NCI-H1417 treated with DMSO at 0.1 percent for 48 hours (cell line): ENCODE measurements around the gene UBE2QL1.

Experiments
- DNase-seq: peaks from one replicate; lab custom pipeline; 2025; lab: John Stamatoyannopoulos, UW

UBE2QL1 gene

DNA sequence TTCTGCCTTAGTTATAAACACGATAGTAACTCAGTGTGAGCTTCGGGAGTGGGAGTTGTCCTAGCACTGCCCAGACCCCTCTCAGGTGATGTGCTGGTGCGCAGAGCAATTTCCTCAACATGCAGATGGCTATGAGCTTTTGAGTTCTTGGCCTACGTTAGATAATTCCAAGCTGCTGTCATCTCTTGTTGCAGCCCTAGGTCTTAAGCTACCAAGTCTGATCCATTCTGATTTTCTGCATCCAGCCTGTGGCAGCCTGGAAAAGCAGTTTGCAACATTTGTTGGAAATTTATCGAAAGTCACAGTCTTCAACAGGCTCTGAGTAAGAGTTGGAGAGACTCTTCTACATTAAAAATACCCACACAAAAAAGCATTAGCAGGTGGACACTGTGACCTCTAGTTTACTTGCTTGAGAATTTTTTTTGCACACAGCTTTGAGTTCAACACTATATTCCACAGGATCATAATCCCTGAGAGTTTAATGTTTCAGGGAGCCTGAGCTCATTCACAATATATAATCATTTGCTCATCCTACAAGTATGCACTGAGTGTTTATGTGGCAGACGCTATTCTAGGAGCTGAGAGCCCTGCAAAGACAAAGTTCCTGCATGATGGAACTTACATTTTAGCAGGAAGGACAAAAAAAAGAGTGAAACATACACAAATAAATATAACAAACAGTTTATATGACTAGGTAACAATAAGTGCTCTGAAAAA lies 91.6 kb downstream of the UBE2QL1 start:
- DNase-seq = no peak

DNA sequence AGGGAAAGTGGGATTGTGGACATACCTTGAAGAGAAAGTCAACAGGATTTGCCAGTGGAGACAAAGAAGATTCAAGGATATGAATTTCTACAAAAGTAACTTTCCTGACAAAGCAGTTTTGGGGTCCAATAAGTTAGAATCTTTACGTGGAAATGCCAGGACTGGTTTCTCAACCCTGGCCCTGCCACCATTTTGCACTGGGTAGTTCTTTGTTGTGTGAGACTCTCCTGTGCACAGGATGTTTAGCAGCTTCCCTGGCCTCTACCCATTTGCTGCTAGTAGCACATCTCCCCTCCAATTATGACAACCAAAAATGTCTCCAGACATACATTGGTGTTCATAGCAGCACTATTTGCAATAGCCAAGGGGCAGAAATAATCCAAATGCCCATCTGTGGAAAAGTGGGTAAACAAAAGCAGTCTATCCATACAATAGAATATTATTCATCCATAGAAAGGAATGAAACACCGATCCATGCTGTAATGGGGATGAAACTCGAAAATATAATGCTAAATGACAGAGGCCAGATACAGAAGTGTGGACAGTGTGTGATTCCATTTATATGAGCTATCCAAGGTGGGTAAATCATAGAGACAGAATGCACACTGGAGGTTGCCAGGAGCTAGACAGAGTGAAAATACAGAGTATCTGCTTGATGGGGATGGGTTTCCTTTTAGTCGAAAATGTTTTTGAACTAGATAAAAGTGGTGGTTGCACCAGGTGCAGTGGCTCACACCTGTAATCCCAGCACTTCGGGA lies 92.8 kb downstream of the UBE2QL1 start:
- no peak for DNase-seq

DNA sequence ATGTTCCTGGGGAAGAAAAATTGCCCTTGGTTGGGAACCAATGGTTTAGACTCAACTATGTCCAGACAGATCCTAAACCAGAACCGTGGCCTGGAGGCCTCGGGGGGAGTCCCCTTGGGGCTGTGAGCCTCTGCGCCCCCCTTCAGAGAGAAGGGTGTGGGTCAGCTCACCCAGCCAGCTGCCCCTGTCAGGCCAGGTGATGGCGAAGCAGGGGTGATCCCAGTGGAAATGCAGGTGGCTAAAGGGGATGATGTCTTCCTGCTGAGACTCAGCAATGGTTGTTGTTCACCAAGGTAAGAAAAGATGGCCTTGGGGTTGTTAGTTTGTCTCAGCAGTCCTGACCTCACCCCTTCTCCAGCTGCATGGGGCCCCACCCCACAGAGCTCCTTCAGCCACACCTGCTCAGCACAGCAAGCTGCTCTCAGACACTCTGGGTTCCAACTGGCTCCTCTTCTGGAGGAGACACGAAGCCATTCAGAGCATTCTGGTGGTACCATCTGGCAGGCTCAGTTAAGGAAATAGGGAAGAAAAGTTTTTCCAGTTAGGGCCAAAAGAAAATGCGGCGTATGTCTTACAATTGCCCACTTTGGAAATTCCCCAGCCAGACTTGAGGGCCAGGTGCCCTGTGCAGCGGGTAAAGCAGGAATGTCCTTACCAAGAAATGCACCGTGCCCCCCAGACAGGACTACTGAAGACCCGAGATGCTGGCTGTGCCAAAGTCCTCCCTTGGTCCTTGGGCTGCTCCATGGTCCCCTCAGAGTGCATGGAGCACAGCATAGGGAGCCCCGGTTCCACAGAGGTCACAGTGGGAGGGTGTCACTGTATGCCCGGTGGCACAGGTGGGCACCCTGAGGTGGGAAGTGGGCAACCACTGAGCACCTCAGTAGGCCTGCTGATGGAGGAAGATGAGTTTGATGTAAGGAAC lies 94.0 kb downstream of the UBE2QL1 start:
- no peak for DNase-seq

DNA sequence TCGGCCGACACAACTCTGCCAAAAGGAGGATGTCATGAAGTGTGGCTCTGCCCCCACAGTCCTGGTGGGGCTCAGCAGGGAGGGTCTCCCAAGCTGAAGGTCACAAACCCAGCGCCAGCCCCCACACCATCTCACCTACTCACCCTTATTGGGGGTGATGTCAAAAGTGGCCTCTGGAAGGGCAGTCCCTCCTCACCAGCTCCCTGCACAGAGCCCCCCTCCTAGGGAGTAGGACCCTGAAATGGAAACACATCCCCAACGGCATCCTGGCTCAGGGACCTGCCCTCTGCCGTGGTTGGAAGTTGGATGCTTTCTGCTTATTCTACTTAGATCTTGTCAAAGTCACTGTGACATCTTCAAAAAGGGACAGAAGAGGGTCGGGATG lies 94.7 kb downstream of the UBE2QL1 start:
- DNase-seq = no peak

DNA sequence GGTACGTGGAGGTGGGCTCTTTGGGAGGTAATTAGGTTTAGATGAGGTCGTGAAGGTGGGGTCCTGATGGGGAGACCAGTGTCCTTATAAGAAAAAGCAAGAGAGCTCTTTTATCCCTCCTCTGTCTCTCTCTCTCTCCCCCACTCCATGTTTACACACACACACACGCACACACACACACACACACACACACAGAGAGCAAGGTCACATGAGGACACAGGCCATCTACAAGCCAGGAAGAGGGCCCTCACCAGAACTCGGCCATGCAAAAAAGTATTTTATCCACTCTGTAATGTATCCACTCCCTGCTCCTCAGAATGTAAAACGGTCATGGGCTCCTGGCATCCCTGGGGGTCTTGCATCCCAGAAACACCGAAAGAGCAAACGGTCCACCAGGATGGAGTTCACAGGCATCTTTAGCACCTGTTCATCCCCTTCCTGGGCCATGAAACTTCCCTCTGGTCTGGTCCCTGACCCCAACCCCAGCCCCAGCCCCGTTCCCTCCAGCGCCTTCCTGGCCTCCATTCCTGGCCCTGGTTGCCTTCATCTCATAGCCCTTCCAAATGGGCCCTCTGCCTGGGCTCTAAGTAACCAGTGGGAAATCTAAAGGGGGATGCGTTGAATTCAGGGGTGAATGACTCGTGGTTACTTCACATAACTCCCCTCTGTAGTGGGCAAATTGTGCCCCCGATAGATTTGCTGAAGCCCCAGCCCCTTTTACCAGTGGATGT lies 95.3 kb downstream of the UBE2QL1 start:
- DNase-seq = no peak
